ENCODE data around the gene GLT1D1.

DNA sequence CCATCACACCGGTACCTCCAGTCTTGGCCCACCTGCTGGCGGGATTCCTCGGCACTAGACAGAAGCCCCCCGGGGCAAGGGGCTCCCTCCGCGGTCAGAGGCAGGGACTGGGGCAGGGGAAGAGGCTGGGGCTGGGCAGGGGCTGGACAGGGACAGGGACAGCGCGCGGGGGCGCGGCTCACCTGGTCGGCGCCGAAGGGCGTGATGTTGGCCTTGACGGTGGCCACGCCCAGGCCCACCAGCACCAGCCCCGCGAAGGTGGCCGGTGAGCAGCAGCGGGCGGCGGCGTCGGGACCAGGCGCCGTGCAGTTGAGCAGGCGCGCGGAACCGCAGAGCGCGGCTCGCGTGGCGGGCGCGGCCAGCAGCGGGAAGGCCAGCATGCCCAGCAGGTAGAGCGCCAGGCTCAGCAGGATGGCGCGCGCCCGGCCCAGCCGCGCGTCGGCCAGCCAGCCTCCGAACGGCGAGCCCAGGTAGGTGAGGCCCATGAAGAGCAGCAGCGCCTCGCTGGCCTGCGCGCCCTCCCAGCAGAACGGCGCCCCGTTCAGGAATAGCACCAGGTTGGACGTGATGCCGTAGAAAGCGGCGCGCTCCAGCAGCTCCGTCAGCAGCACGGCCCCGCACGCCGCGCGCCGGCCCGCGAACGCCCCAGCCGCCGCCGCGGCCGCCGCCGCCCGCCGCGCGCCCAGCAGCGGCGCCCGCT lies 29.9 kb upstream of the GLT1D1 start:
- TF ChIP-seq, protein P1, sequence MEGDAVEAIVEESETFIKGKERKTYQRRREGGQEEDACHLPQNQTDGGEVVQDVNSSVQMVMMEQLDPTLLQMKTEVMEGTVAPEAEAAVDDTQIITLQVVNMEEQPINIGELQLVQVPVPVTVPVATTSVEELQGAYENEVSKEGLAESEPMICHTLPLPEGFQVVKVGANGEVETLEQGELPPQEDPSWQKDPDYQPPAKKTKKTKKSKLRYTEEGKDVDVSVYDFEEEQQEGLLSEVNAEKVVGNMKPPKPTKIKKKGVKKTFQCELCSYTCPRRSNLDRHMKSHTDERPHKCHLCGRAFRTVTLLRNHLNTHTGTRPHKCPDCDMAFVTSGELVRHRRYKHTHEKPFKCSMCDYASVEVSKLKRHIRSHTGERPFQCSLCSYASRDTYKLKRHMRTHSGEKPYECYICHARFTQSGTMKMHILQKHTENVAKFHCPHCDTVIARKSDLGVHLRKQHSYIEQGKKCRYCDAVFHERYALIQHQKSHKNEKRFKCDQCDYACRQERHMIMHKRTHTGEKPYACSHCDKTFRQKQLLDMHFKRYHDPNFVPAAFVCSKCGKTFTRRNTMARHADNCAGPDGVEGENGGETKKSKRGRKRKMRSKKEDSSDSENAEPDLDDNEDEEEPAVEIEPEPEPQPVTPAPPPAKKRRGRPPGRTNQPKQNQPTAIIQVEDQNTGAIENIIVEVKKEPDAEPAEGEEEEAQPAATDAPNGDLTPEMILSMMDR (IDR thresholded peaks at IDR 0.05): no peak
- TF ChIP-seq EP300 (IDR thresholded peaks at IDR 0.05; ENCODE audit: low read depth) (no peak), POLR2A (IDR thresholded peaks at IDR 0.05) (no peak)

Data from transverse colon (tissue), 3 donors.